Lung (tissue), 12 donors: ENCODE results near the gene ABCG4. TPM values are rescaled to one million over a fixed set of nuclear protein-coding genes. Genes with fewer than 3 reads are reported as not detected.
"Not testable (repeated sequence)": the region's sequence is repeated elsewhere in the genome, so short reads cannot be mapped to it uniquely, and the experiment has no call there.

Source experiments
- ATAC-seq: fragments of 200-7000 bp; cut with Tn5 transposase; one replicate; pipeline ENCODE4 v1.9.1; 2020; ENCODE audit warnings: moderate number of reproducible peaks; ENCODE audit not compliant: insufficient read depth, low FRiP score
- DNase-seq, 3 donors: peaks; one replicate each; pipeline ENCODE4 v3.0.0-alpha.2; 2013 to 2017
- H3K27ac ChIP-seq, 2 donors: one replicate each; pipeline ENCODE4 v1.5.1; 2013; ENCODE audit warnings: mild to moderate bottlenecking in 2 of 2, moderate library complexity in 2 of 2, control low read depth in 1 of 2, inconsistent platforms in 1 of 2, low read depth in 1 of 2, low read length in 1 of 2
- H3K27me3 ChIP-seq, 3 donors: one replicate each; pipeline ENCODE4 v1.5.1; 2013; ENCODE audit warnings: low read length in 2 of 3; ENCODE audit not compliant: control insufficient read depth in 3 of 3, insufficient read depth in 3 of 3
- H3K36me3 ChIP-seq, 4 donors: one replicate each; pipeline ENCODE4 v1.5.1; 2013; ENCODE audit warnings: low read length in 4 of 4, mild to moderate bottlenecking in 1 of 4, moderate library complexity in 1 of 4; ENCODE audit not compliant: control insufficient read depth in 4 of 4, insufficient read depth in 4 of 4
- H3K4me1 ChIP-seq, 5 donors: one replicate each; pipeline ENCODE4 v1.5.1; 2013; ENCODE audit warnings: low read length in 5 of 5, mild to moderate bottlenecking in 2 of 5, moderate library complexity in 1 of 5; ENCODE audit not compliant: control insufficient read depth in 5 of 5, insufficient read depth in 5 of 5
- H3K4me3 ChIP-seq: one replicate; pipeline ENCODE4 v1.5.1; 2013; ENCODE audit warnings: mild to moderate bottlenecking, control low read depth, moderate library complexity
- H3K9ac ChIP-seq, 2 donors: one replicate each; pipeline ENCODE4 v1.5.1; 2013; ENCODE audit warnings: low read length in 2 of 2, control low read depth in 1 of 2; ENCODE audit not compliant: insufficient read depth in 1 of 2
- H3K9me3 ChIP-seq, 4 donors: one replicate each; pipeline ENCODE4 v1.5.1; 2013; ENCODE audit warnings: low read length in 3 of 4, mild to moderate bottlenecking in 1 of 4, moderate library complexity in 1 of 4; ENCODE audit not compliant: control insufficient read depth in 4 of 4, insufficient read depth in 3 of 4
- WGBS, 2 donors: extraction: QIAGEN DNeasy Blood & Tissue Kit; methylation state at CpG; one replicate each; pipeline ENCODE4 v1.1.7; 2013; 5-methylcytosine and 5-hydroxymethylcytosine counted together
- polyA plus RNA-seq, 2 donors: library from polyadenylated mRNA; stranded (reverse); fragments of 200-250 nt; gene quantifications; one replicate each; pipeline ENCODE4 v1.2.1, GENCODE V29; 2013
- total RNA-seq, 2 donors: library from RNA; depleted of rRNA in 1 of 2; stranded (reverse); fragments of >200 nt in 1 of 2; gene quantifications; one replicate each; pipeline ENCODE4 v1.2.1, GENCODE V29; 2014 to 2021
- TF ChIP-seq, protein P1 (sequence below): IDR thresholded peaks from 2 replicates; pipeline ENCODE4 v1.5.1; 2012; ENCODE audit warnings: mild to moderate bottlenecking; ENCODE audit errors: control extremely low read depth, extremely low read depth
- donor health status: control.
- donor health status: control.
- donor health status: Bipolar disorder and iron deficiency.
- donor health status: healthy.
- donor health status: DM: yes; HTN: yes; CAD: no.

The ABCG4 gene
- total and polyA plus RNA-seq, 4 donors = 0.03 to 0.28 (median 0.10) TPM; not detected in 1

DNA sequence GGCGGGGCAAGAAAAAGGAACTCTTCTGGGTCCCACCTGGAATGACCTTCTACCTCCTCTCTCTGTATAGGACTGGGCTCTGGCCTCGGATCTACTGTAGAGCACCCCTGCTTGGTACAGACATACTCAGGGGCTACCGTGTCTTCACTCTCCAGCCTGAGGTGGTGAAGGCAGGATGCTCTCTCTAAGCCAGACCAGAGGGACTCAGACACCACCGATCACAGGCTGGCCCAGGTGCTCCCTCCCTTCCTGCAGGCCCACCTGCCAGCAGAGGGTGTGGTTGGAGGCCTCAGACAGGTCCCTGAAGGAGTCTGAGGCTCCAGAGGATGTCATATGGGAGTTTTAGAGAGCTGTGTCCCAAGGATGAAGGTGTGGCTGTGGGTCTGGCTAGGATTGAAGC lies 40.5 kb downstream of the ABCG4 start:
- H3K9ac ChIP-seq = no peak overlapping the region
- WGBS, 2 donors = 86 to 89% methylated on average over 4 of the region's 4 CpGs
- ATAC-seq (no peak), DNase-seq (no peak)
- H3K4me3 ChIP-seq = no peak overlapping the region
- TF ChIP-seq, protein P1, sequence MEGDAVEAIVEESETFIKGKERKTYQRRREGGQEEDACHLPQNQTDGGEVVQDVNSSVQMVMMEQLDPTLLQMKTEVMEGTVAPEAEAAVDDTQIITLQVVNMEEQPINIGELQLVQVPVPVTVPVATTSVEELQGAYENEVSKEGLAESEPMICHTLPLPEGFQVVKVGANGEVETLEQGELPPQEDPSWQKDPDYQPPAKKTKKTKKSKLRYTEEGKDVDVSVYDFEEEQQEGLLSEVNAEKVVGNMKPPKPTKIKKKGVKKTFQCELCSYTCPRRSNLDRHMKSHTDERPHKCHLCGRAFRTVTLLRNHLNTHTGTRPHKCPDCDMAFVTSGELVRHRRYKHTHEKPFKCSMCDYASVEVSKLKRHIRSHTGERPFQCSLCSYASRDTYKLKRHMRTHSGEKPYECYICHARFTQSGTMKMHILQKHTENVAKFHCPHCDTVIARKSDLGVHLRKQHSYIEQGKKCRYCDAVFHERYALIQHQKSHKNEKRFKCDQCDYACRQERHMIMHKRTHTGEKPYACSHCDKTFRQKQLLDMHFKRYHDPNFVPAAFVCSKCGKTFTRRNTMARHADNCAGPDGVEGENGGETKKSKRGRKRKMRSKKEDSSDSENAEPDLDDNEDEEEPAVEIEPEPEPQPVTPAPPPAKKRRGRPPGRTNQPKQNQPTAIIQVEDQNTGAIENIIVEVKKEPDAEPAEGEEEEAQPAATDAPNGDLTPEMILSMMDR = no peak
- H3K36me3 ChIP-seq = no peaks in the 10 kb centered on the region
- H3K27me3 ChIP-seq = no peaks in the 10 kb centered on the region
- H3K9me3 ChIP-seq = no peaks in the 10 kb centered on the region
- no peak overlapping the region for H3K27ac ChIP-seq
- H3K4me1 ChIP-seq = no peaks in the 10 kb centered on the region

DNA sequence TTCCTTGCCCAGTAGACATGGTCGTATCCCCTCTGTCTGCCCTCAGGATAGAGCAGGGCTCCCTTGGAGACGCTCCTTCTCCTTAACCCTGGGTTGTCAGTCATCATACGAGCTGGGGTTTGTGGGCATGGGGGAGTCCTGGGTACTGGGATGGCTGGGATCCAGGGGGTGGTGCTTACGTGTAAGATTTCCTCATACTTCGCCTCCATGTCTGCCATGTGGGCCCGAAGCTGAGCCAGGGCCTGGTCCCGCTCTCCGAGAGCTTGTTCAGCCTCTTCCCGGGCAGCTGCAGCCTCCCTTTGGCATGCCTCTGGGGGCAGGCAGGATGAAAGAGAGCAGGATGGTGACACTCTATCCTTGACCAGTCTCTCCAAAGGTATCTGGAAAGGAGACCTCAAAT lies 41.7 kb downstream of the ABCG4 start:
- H3K9ac ChIP-seq = no peak overlapping the region
- H3K4me3 ChIP-seq = no peak overlapping the region
- H3K27ac ChIP-seq = no peak overlapping the region
- no peak for ATAC-seq
- 78% methylated on average over 9 of the region's 9 CpGs for WGBS, 2 donors
- no peaks in the 10 kb centered on the region for H3K4me1 ChIP-seq
- TF ChIP-seq, protein P1 = no peak
- no peaks in the 10 kb centered on the region for H3K36me3 ChIP-seq
- H3K27me3 ChIP-seq = no peaks in the 10 kb centered on the region
- no peaks in the 10 kb centered on the region for H3K9me3 ChIP-seq
- no peak for DNase-seq

DNA sequence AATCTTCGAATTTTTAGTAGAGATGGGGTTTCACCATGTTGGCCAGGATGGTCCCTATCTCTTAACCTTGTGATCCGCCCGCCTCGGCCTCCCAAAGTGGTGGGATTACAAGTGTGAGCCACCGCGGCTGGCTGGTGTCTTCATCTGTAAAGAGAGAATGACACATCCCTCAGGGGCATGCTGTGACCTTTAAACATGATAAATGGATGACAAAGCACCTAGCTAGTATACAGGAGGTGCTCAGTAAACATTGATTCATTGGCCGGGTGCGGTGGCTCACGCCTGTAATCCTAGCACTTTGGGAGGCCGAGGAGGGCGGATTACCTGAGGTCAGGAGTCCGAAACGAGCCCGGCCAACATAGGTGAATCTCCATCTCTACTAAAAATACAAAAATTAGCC lies 42.4 kb downstream of the ABCG4 start:
- not testable (repeated sequence) for H3K36me3 ChIP-seq, H3K4me3 ChIP-seq, DNase-seq, H3K27ac ChIP-seq, H3K9me3 ChIP-seq, ATAC-seq, H3K4me1 ChIP-seq, H3K9ac ChIP-seq, H3K27me3 ChIP-seq
- 90 to 95% methylated on average over 14 of the region's 14 CpGs for WGBS, 2 donors

DNA sequence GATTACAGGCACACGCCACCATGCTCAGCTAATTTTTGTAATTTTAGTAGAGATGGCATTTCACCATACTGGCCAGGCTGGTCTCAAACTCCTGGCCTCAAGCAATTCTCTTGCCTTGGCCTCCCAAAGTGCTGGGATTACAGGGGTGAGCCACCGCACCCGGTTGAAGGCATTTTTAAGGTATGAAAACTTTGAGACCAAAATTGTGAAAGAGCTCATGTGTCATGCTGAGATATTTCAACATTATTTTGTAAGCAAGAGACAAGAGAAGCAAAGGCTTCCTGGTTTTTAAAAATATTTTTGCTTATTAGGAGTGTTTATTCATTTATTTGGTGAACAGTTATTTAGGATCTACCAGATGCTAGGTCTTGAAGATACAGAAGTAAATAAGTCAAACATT lies 43.3 kb downstream of the ABCG4 start:
- H3K9ac ChIP-seq = no peak overlapping the region
- H3K36me3 ChIP-seq = no peaks in the 10 kb centered on the region
- no peaks in the 10 kb centered on the region for H3K27me3 ChIP-seq
- DNase-seq = no peak
- TF ChIP-seq, protein P1 = no peak
- WGBS, 2 donors = 55 to 82% methylated on average over 3 of the region's 3 CpGs
- ATAC-seq = no peak
- H3K27ac ChIP-seq = no peak overlapping the region
- no peaks in the 10 kb centered on the region for H3K9me3 ChIP-seq
- H3K4me1 ChIP-seq = peaks cover 0 to 2% (median 0%) of the 10 kb centered on the region in 5 donors
- no peak overlapping the region for H3K4me3 ChIP-seq
